NOMO-1 (cell line): Measurements from ENCODE around the gene CTNNA3.
A peak's percentile ranks its signal among the peaks of the same experiment; 100 is the strongest.

Experiments used
- DNase-seq, 2 experiments: peaks; one replicate each; lab custom pipeline; 2025; ENCODE audit not compliant: unreplicated experiment in 2 of 2; lab: John Stamatoyannopoulos, UW

The CTNNA3 gene

DNA sequence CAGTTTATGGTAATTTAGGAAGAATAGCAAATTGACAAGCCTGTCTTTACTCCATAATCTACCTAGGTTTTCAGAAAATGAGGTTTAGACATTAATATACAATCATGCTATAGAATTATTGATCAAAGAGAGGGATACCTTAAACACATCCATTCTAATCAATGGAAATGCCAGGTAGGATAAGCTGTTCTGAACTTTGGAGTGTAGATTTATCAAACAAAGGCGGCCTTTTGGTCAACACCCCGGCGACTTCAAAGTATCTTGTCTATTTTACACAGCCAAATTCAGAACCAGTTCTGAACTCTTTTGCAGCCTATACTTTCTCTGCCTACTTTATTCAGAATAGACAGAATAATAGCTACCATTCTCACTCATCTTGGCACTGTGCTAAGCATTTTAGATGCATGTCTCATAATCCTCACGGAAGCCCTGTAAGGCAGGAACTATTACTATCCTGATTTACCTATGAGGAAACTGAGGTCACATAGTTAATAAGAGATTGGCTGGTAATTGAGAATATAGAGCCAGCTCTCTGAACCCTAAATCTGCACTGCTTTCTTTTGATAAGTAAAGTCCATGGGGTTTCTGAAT is 1412.0 kb downstream of the CTNNA3 start:
- no peak for DNase-seq

GRCh38 chr10:66283064-66283463 is 1412.9 kb downstream of the CTNNA3 start:
- no peak for DNase-seq

- DNase-seq: no peak
These were observed 1414.7 kb downstream of the CTNNA3 start for GRCh38 chr10:66281327-66281726.

DNA sequence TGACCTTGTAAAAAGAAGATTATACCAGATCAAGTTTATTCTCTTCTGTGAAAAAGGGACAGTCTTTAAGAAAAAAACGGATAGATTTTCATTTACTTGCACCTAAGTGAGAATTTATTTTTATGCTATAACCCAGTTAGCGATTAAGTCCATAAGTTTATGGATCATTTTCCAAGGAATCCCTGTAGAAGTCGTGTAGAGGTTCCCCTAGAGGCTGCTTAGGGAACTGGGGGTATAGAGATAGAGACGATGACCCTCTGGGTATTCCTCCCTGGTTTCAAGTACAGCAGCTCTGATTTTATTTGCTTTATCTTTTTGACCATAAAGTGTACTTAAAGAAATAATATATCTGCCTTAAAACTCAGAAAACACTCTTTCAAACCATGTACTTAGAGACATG is 1418.5 kb downstream of the CTNNA3 start:
- no peak for DNase-seq

- no peak for DNase-seq
These were observed 1422.0 kb downstream of the CTNNA3 start for GRCh38 chr10:66273966-66274519.

DNA sequence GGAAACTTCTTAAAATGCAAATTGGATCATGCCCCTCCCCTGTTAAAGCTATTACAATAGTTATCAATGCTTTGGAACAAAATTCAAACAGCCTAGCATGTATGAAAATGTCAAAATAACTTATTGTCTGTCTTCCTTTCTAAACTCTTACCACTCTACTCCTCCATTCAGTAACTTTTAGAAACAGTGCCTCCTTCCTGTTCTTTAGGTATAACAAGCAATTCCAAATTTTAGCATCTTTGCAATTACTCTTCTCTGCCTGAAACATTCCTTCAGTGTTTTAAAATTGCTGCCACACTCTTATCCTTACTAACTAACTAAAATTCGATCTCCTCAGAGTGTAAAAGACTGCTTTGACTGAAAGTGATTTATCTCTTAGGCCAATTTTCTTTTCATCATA is 1430.6 kb downstream of the CTNNA3 start:
- DNase-seq: no peak

GRCh38 chr10:66259836-66260235 is 1436.2 kb downstream of the CTNNA3 start:
- peak in 1 of 2 experiments; percentile 5 for DNase-seq

DNA sequence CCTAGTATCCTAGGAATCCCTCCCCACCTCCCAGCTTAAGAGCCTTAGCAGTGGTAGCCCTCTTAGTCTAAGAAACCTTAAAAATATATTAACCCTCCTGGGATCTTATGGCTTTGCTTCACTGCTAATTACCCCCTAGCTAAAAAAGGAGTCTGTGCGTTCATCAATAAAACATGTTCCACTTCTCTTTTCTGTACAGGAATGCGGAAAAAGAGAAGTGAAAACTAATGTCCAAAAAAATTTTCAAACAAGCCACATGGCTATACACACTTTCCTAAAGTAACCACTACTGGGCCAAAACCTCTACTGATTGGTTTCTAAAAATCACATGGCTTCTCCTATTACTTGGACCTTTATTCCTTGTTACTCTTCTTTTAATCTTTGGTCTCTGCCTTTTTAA is 1437.3 kb downstream of the CTNNA3 start:
- DNase-seq: peak; percentile 20 to 58

DNA sequence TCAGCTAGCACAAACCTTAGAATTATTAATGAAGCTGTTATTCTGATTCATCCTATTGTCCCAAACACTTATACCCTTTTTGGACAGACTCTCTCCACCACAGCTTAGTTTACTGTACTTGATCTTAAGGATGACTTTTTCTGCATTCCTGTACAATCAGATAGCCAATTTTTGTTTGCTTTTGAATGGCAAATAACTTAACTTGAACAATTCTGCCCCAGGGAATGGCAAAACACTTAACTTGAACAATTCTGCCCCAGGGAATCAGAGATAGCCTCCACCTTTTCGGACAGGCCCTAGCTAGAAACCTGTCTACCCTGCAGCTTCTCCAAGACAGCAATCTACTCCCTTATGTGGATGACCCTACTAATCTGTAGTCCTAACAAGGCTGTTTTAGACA is 1438.2 kb downstream of the CTNNA3 start:
- DNase-seq: no peak

DNA sequence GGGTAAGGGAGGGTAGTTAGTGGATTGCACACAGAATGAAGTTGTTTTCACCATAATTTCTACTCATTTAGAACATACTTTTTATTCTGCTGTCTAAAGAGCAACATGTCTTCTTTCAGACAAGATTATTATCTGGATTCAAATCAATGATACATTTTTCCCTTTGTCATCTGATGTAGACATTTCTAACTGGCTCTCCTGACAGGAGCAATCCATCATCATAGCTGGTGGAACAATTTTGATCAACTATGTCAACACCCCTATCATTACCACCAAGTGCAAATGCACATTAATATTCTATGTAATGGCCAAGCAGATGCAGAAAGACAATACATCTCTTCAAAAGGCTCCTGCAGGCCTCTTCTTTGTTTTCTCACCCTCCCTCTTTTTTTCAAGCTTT is 1443.0 kb downstream of the CTNNA3 start:
- DNase-seq: no peak

DNA sequence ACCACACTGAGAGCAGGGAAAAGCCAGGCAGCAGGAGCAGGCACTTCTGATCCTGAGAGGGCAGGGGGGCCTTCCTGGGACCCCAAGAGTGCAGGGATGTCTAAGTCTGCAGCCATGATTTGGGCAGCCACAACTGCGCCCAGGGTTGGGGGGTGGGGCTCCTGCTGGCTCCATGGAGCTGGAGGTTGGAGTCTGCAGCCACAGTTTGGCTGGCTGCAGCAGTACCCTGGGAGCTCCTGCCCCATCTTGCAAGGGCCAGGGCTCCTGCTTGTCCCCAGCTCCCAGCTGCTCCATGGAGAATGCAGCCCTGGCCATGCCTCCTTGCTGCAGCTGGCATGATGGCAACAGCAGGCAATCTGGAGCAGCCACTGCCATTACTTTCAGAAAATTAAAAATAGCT is 1449.8 kb downstream of the CTNNA3 start:
- DNase-seq: no peak

DNA sequence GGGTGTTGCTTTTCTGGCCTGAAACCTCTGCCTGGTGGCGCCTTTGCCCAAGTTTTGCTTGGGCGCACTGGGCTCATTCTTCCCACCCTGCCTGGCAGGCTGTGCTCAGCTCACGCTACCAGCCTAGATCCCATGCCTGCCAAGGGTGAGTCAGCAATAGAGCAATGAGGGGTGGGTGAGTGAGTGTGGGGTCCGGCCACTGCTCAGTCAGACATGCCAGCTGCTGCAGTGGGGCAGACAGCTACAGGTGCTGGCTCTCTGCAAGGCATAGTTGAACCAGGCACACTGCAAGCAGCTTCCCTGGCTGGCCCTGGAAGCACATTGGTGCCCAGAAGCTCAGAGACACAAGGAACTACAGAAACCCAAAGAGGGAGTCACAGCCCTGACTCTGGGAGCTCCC is 1451.0 kb downstream of the CTNNA3 start:
- no peak for DNase-seq

- no peak for DNase-seq
These were observed 1453.1 kb downstream of the CTNNA3 start for GRCh38 chr10:66242885-66243284.

- DNase-seq: no peak
These were observed 1456.9 kb downstream of the CTNNA3 start for GRCh38 chr10:66239062-66239461.

GRCh38 chr10:66238343-66238742 is 1457.7 kb downstream of the CTNNA3 start:
- no peak for DNase-seq

DNA sequence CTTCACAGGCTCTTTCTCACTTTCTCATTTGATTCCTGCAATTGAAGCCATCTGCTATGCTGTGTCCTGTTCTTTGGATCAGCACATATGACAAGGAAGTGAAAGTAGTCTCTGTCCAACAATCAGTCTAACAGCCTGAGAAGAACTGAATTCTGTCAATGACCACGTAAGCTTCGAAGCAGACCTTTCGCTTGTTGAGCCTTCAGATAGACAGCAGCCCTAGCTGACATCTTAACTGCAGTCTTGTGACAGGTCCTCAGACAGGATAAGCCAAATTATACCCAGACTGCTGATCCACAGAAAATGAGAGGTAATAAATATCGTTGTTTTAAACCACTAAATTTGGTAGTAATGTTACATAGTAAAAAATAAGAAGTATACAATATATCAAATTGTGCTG is 1461.1 kb downstream of the CTNNA3 start:
- DNase-seq: peak in 1 of 2 experiments; percentile 32

DNA sequence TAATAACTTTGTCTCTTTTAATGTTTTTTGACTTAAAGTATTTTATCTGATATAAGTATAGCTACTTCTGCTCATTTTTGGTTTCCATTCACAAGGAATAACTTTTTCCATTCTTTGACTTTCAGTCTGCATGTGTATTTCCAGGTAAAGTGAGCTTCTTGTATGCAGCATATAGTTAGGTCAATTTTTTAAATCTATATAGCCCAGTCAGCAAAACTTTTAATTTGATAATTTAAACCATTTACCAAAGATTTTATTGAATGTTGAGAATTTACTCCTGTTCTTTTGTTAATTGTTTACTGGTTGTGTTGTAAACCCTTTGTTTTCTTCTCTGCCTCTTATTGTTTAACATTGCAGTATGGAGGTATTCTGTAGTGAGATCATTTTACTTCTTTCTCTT is 1467.1 kb downstream of the CTNNA3 start:
- no peak for DNase-seq

- DNase-seq: no peak
These were observed 1472.3 kb downstream of the CTNNA3 start for GRCh38 chr10:66223656-66224055.

DNA sequence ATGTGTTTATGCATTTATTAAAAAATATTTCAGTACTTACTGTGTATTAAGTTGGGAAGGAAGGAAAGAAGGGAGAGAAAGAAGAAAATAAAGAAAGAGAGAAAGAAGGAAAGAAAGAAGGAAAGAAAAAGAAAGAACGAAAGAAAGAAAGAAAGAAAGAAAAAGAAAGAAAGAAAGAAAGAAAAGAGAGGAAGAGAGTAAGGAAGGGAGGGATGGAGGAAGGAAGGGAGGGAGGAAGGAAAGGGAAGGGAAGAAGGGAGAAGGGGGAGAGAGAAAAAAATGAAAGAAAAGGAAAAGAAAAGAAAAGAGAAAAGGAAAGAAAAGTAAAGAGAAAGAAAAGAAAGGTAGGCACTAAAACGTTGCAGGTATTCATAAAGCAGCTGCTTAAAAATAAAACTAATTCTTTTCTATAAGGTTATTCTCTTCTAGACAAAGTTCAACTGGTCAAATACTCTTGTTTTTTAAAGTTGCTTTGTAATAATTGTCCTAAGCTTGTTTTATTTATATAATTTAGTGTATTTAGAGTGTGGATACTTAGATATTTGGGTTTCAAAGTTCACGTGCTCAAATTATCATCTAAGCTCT is 1473.4 kb downstream of the CTNNA3 start:
- no peak for DNase-seq

GRCh38 chr10:66218981-66219587 is 1476.9 kb downstream of the CTNNA3 start:
- DNase-seq: no peak

- DNase-seq: no peak
These were observed 1477.7 kb downstream of the CTNNA3 start for GRCh38 chr10:66218289-66218688.

GRCh38 chr10:66215920-66216319 is 1480.1 kb downstream of the CTNNA3 start:
- no peak for DNase-seq
